ENCODE data around the gene ITPR1. TPM values are rescaled to one million over a fixed set of nuclear protein-coding genes. Genes with fewer than 3 reads are reported as not detected.

ITPR1 gene
- total and polyA plus RNA-seq, 12 donors, result 9.7 to 40.3 (median 18.8) TPM

- peak overlapping the region in 3 of 10 donors; percentile 25 to 37 (median 34) for H3K27ac ChIP-seq
- DNase-seq (no peak), ATAC-seq (peak in 6 of 8 donors; percentile 44 to 78 (median 62))
- peaks cover 0 to 91% (median 12%) of the 10 kb centered on the region in 9 donors for H3K36me3 ChIP-seq
- no peaks in the 10 kb centered on the region for H3K27me3 ChIP-seq
- 70 to 73% methylated on average over 14 of the region's 14 CpGs for WGBS, 2 donors
- no peak overlapping the region for H3K4me3 ChIP-seq
- peaks cover 0 to 21% (median 0%) of the 10 kb centered on the region in 9 donors for H3K4me1 ChIP-seq
- TF ChIP-seq CTCF (IDR thresholded peaks at IDR 0.05), result no peak
- intact Hi-C loops (cut with DNase I), result no loop called here
- H3K9me3 ChIP-seq, result peaks cover 0 to 16% (median 6%) of the 10 kb centered on the region in 11 donors
Observed at GRCh38 chr3:4799266-4800256, 306.4 kb downstream of the ITPR1 start.

GRCh38 chr3:4800595-4800994, 307.4 kb downstream of the ITPR1 start:
- ATAC-seq (no peak), DNase-seq (no peak)
- Histone ChIP-seq H3K4me1 (peaks cover 0 to 24% (median 0%) of the 10 kb centered on the region in 9 donors), H3K27me3 (no peaks in the 10 kb centered on the region), H3K27ac (no peak overlapping the region), H3K9me3 (peaks cover 0 to 16% (median 6%) of the 10 kb centered on the region in 11 donors), H3K4me3 (no peak overlapping the region), H3K36me3 (peaks cover 0 to 89% (median 9%) of the 10 kb centered on the region in 9 donors)
- no peak for TF ChIP-seq CTCF (IDR thresholded peaks at IDR 0.05)
- intact Hi-C loops (cut with DNase I), result no loop called here
- 82 to 91% methylated on average over 4 of the region's 4 CpGs for WGBS, 2 donors

GRCh38 chr3:4801892-4802291, 308.7 kb downstream of the ITPR1 start:
- Histone ChIP-seq H3K9me3 (peaks cover 0 to 12% (median 5%) of the 10 kb centered on the region in 11 donors), H3K36me3 (peaks cover 0 to 88% (median 9%) of the 10 kb centered on the region in 9 donors), H3K4me1 (peaks cover 0 to 24% (median 0%) of the 10 kb centered on the region in 9 donors), H3K27ac (no peak overlapping the region), H3K27me3 (no peaks in the 10 kb centered on the region), H3K4me3 (no peak overlapping the region)
- ATAC-seq (no peak), DNase-seq (no peak)
- no peak for TF ChIP-seq CTCF (IDR thresholded peaks at IDR 0.05)
- 95 to 96% methylated on average over 5 of the region's 5 CpGs for WGBS, 2 donors
- intact Hi-C loops (cut with DNase I), result no loop called here

- ATAC-seq (no peak), DNase-seq (no peak)
- no peak overlapping the region for H3K4me3 ChIP-seq
- H3K27ac ChIP-seq, result no peak overlapping the region
- H3K9me3 ChIP-seq, result peaks cover 0 to 2% (median 0%) of the 10 kb centered on the region in 11 donors
- peaks cover 0 to 88% (median 6%) of the 10 kb centered on the region in 9 donors for H3K36me3 ChIP-seq
- peaks cover 0 to 32% (median 0%) of the 10 kb centered on the region in 9 donors for H3K4me1 ChIP-seq
- H3K27me3 ChIP-seq, result no peaks in the 10 kb centered on the region
- intact Hi-C loops (cut with DNase I), result no loop called here
- no peak for TF ChIP-seq CTCF (IDR thresholded peaks at IDR 0.05)
- WGBS, 2 donors, result 96 to 99% methylated on average over 8 of the region's 8 CpGs
Observed at GRCh38 chr3:4802903-4803302, 309.8 kb downstream of the ITPR1 start.

Measured in heart right ventricle (tissue), 16 donors.